Measurements from ENCODE around the gene SMAD6. TPM values are rescaled to one million over a fixed set of nuclear protein-coding genes. Genes with fewer than 3 reads are reported as not detected.

SMAD6 gene
- total and polyA plus RNA-seq, 9 of the 15 experiments (the other 6 are each of a cell fraction or from before 2014, with no cell fraction given), result 0.10 to 15.5 (median 3.7) TPM

DNA sequence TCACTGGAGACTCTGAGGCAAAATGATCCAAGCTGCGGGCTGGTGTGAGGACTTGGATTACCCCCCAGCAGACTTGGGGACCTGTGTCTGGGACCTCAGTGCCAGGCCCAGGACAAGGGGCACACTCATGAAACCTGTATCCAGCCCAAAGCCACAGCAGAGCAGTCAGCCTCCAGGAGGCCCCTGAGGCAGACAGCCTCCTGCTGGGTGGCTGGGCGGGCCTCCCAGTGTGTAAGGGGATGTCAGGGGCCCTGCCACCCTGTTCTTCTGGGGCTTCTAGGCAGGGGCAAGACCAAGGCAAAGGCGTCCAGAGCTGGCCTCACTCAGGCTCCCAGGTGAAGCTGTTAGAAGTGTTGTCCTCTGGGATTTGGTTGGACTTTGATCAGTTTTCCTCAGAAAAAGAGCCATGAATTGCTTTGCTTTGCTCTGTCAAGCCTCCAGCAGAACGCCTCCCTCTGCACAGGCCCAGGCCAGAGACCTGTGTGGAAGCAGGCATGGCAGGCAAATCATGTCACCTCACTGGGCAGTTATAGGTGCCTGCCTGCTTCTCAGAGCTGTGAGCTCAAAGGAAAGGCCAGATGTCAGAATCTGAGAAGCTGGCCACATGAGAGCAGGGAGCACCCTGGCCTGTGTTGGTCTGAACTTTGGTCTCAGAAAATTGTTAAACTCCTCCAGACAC lies 77.4 kb downstream of the SMAD6 start:
- ChIA-PET POLR2A (interaction anchor here (0.6 kb wide), 1 partner anchor 46 kb away, joined by 4 read pairs; no protein-coding TSS in a partner anchor), CTCF (ENCODE audit: low intra/inter-chr PET ratio) (no interaction called here)
- Histone ChIP-seq H3K79me2 (ENCODE audit: control insufficient read depth, insufficient read depth, low read length) (peaks cover 8% of the 10 kb centered on the region), H3K36me3 (ENCODE audit: control insufficient read depth, insufficient read depth, low read length) (peaks cover 4% of the 10 kb centered on the region; the same call in 1 of the 3 replicates), H3K9me1 (ENCODE audit: control insufficient read depth, insufficient read depth, low read length) (no peaks in the 10 kb centered on the region), H2AFZ (ENCODE audit: low read depth, low read length) (no peak overlapping the region), H3K4me1 (replicated peaks in 1 of 2; ENCODE audit: control insufficient read depth in 2 of 2, insufficient read depth in 2 of 2, low read length in 2 of 2) (peaks cover 0 to 11% of the 10 kb centered on the region in 2 experiments; a peak in 2 of 5 replicates), H3K9me3 (replicated peaks; ENCODE audit: control insufficient read depth, insufficient read depth, low read depth, low read length) (no peaks in the 10 kb centered on the region), H3K4me3 (no peak overlapping the region), H3K27me3 (ENCODE audit: control insufficient read depth in 2 of 2, insufficient read depth in 2 of 2, low read length in 2 of 2) (no peaks in the 10 kb centered on the region), H4K20me1 (replicated peaks; ENCODE audit: control insufficient read depth, insufficient read depth, low read length) (peaks cover 16% of the 10 kb centered on the region; the same call in 1 of the 2 replicates), H3K27ac (ENCODE audit: extremely low read depth, low read depth, low read length) (no peak overlapping the region), H3K4me2 (ENCODE audit: insufficient read depth, low read length) (no peak overlapping the region), H3K9ac (ENCODE audit: insufficient read depth in 1 of 2, low read depth in 2 of 2, low read length in 2 of 2) (peak overlapping the region in 1 of 2 experiments; percentile 59; a peak in 2 of 4 replicates)
- TF ChIP-seq, protein P1, sequence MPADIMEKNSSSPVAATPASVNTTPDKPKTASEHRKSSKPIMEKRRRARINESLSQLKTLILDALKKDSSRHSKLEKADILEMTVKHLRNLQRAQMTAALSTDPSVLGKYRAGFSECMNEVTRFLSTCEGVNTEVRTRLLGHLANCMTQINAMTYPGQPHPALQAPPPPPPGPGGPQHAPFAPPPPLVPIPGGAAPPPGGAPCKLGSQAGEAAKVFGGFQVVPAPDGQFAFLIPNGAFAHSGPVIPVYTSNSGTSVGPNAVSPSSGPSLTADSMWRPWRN (IDR thresholded peaks at IDR 0.05; ENCODE audit: low read depth), result no peak
- no TSS peak for BruUV-seq (replicated peaks)
- in situ Hi-C loops (cut with MboI) (loop anchor here (10.0 kb wide), 1 partner anchor 165 kb away; no protein-coding TSS in a partner anchor), intact Hi-C loops (cut with micrococcal nuclease) (no loop called here)
- ATAC-seq, result no peak
- DNase-seq (ENCODE audit: extremely low read depth in 1 of 4, low spot score in 3 of 4), result no peak
- 78% methylated on average over 4 of the region's 4 CpGs for WGBS (ENCODE audit: insufficient coverage, low coverage, missing lambda C conversion rate)
- no peak for FAIRE-seq

Measured in K562 (cell line).